ENCODE results near the gene STX4.

The STX4 gene

GRCh38 chr16:31001507-31002249, 31.7 kb upstream of the STX4 start:
- H3K4me3 ChIP-seq (ENCODE audit: low read length): no peak overlapping the region
- TF ChIP-seq, protein P1, sequence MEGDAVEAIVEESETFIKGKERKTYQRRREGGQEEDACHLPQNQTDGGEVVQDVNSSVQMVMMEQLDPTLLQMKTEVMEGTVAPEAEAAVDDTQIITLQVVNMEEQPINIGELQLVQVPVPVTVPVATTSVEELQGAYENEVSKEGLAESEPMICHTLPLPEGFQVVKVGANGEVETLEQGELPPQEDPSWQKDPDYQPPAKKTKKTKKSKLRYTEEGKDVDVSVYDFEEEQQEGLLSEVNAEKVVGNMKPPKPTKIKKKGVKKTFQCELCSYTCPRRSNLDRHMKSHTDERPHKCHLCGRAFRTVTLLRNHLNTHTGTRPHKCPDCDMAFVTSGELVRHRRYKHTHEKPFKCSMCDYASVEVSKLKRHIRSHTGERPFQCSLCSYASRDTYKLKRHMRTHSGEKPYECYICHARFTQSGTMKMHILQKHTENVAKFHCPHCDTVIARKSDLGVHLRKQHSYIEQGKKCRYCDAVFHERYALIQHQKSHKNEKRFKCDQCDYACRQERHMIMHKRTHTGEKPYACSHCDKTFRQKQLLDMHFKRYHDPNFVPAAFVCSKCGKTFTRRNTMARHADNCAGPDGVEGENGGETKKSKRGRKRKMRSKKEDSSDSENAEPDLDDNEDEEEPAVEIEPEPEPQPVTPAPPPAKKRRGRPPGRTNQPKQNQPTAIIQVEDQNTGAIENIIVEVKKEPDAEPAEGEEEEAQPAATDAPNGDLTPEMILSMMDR (conservative IDR thresholded peaks at IDR 0.05; ENCODE audit: low read depth, low read length): no peak
- no peak for DNase-seq (ENCODE audit: low read depth)

DNA sequence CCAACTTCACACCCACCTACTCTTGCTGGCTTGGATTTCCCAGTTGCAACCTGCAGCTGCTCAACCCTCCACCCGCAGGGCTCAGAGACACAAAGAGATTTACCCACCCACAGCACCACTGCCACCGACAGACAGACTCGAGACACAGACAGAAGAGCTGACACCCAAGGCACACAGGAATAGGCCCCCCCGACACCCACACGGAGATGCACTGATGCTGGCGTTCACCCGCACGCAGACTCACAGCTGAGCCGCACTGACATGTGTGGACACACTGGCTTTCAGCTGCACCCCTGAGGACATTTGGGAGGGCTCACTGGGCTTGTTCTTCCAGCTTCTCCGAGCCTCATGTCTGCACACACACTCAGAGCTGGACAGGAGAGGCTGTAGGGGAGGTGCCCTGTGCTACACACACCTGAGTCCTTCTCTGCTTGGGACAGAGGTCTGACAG, 31.1 kb upstream of the STX4 start:
- TF ChIP-seq, protein P1 (conservative IDR thresholded peaks at IDR 0.05; ENCODE audit: low read depth, low read length): no peak
- DNase-seq (ENCODE audit: low read depth): no peak
- no peak overlapping the region for H3K4me3 ChIP-seq (ENCODE audit: low read length)

GRCh38 chr16:31002862-31003341, 30.5 kb upstream of the STX4 start:
- TF ChIP-seq, protein P1 (conservative IDR thresholded peaks at IDR 0.05; ENCODE audit: low read depth, low read length): no peak
- DNase-seq (ENCODE audit: low read depth): no peak

DNA sequence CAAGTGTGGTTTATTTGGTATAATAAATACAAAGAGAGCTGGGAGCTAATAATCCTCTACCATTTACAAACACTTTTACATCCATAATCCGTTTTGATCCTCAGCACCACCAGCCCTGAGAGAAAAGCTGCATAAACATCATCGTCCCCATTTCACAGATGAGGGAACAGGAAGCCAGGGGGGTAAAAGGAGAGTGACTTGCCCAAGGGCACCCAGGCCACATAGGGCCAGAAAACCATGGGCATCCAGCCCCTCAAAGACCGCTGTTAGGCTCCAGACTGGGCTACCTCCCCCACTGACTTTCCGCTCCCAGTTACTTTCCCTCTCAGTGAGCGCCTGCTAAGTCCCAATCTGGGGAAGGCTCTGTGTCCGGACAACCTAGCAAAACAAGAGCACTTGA, 29.6 kb upstream of the STX4 start:
- TF ChIP-seq, protein P1 (conservative IDR thresholded peaks at IDR 0.05; ENCODE audit: low read depth, low read length): no peak
- no peak overlapping the region for H3K4me3 ChIP-seq (ENCODE audit: low read length)
- no peak for DNase-seq (ENCODE audit: low read depth)

More at GRCh38 chr16:31002862-31003341, 30.5 kb upstream of the STX4 start:
- H3K4me3 ChIP-seq (ENCODE audit: low read length): no peak overlapping the region

- no peak for DNase-seq (ENCODE audit: low read depth)
- H3K4me3 ChIP-seq (ENCODE audit: low read length): no peak overlapping the region
- TF ChIP-seq, protein P1 (conservative IDR thresholded peaks at IDR 0.05; ENCODE audit: low read depth, low read length): no peak
Observed at GRCh38 chr16:31004658-31005057, 28.7 kb upstream of the STX4 start.

GRCh38 chr16:31005350-31006085, 27.8 kb upstream of the STX4 start:
- no peak overlapping the region for H3K4me3 ChIP-seq (ENCODE audit: low read length)
- TF ChIP-seq, protein P1 (conservative IDR thresholded peaks at IDR 0.05; ENCODE audit: low read depth, low read length): no peak
- no peak for DNase-seq (ENCODE audit: low read depth)
